Mucosa of stomach (tissue), 1 donor: Measurements from ENCODE around the gene LRMDA.

Source experiments
- H3K27me3 ChIP-seq: one replicate; pipeline ENCODE4 v1.7.0; 2013; ENCODE audit warnings: mild to moderate bottlenecking, low read length; ENCODE audit not compliant: control insufficient read depth, insufficient read depth
- H3K36me3 ChIP-seq: one replicate; pipeline ENCODE4 v1.7.0; 2013; ENCODE audit warnings: low read length; ENCODE audit not compliant: control insufficient read depth, insufficient read depth
- H3K4me1 ChIP-seq: one replicate; pipeline ENCODE4 v1.7.0; 2013; ENCODE audit warnings: mild to moderate bottlenecking, low read length; ENCODE audit not compliant: control insufficient read depth, insufficient read depth
- H3K4me3 ChIP-seq: one replicate; pipeline ENCODE4 v1.7.0; 2013; ENCODE audit warnings: low read length
- H3K9ac ChIP-seq: one replicate; pipeline ENCODE4 v1.7.0; 2013; ENCODE audit warnings: mild to moderate bottlenecking, low read length, moderate library complexity
- H3K9me3 ChIP-seq: one replicate; pipeline ENCODE4 v1.7.0; 2013; ENCODE audit warnings: mild to moderate bottlenecking, low read length, moderate library complexity; ENCODE audit not compliant: control insufficient read depth
- donor health status: Pancreatic carcinoma.

LRMDA gene

GRCh38 chr10:76119036-76119435 is 687.6 kb downstream of the LRMDA start:
- Histone ChIP-seq H3K4me3 (no peak overlapping the region), H3K4me1 (peaks cover 20% of the 10 kb centered on the region), H3K9ac (no peak overlapping the region), H3K9me3 (no peaks in the 10 kb centered on the region), H3K27me3 (peaks cover 15% of the 10 kb centered on the region), H3K36me3 (no peaks in the 10 kb centered on the region)

- Histone ChIP-seq H3K9ac (no peak overlapping the region), H3K36me3 (no peaks in the 10 kb centered on the region), H3K27me3 (peaks cover 15% of the 10 kb centered on the region), H3K9me3 (no peaks in the 10 kb centered on the region), H3K4me3 (no peak overlapping the region), H3K4me1 (peaks cover 20% of the 10 kb centered on the region)
These were observed 688.1 kb downstream of the LRMDA start for GRCh38 chr10:76119515-76119914.

- peaks cover 8% of the 10 kb centered on the region for H3K27me3 ChIP-seq
- H3K9ac ChIP-seq = no peak overlapping the region
- H3K4me3 ChIP-seq = no peak overlapping the region
- H3K9me3 ChIP-seq = no peaks in the 10 kb centered on the region
- H3K36me3 ChIP-seq = no peaks in the 10 kb centered on the region
- H3K4me1 ChIP-seq = peaks cover 10% of the 10 kb centered on the region
These were observed 690.6 kb downstream of the LRMDA start for GRCh38 chr10:76122056-76122455.

- Histone ChIP-seq H3K9me3 (no peaks in the 10 kb centered on the region), H3K4me1 (peaks cover 10% of the 10 kb centered on the region), H3K27me3 (peaks cover 3% of the 10 kb centered on the region), H3K36me3 (no peaks in the 10 kb centered on the region), H3K9ac (no peak overlapping the region), H3K4me3 (no peak overlapping the region)
These were observed 692.9 kb downstream of the LRMDA start for GRCh38 chr10:76124280-76124679.

GRCh38 chr10:76125900-76126299 is 694.5 kb downstream of the LRMDA start:
- no peaks in the 10 kb centered on the region for H3K36me3 ChIP-seq
- H3K4me3 ChIP-seq = no peak overlapping the region
- H3K9me3 ChIP-seq = no peaks in the 10 kb centered on the region
- no peak overlapping the region for H3K9ac ChIP-seq
- peaks cover 10% of the 10 kb centered on the region for H3K4me1 ChIP-seq
- H3K27me3 ChIP-seq = no peaks in the 10 kb centered on the region

GRCh38 chr10:76126607-76127527 is 695.4 kb downstream of the LRMDA start:
- Histone ChIP-seq H3K36me3 (no peaks in the 10 kb centered on the region), H3K9me3 (no peaks in the 10 kb centered on the region), H3K4me3 (no peak overlapping the region), H3K4me1 (peaks cover 10% of the 10 kb centered on the region), H3K27me3 (no peaks in the 10 kb centered on the region), H3K9ac (no peak overlapping the region)

GRCh38 chr10:76127984-76128589 is 696.7 kb downstream of the LRMDA start:
- Histone ChIP-seq H3K9me3 (no peaks in the 10 kb centered on the region), H3K4me3 (no peak overlapping the region), H3K36me3 (no peaks in the 10 kb centered on the region), H3K4me1 (peaks cover 10% of the 10 kb centered on the region), H3K9ac (no peak overlapping the region), H3K27me3 (no peaks in the 10 kb centered on the region)

- Histone ChIP-seq H3K27me3 (no peaks in the 10 kb centered on the region), H3K36me3 (no peaks in the 10 kb centered on the region), H3K9ac (no peak overlapping the region), H3K4me1 (peaks cover 4% of the 10 kb centered on the region), H3K9me3 (no peaks in the 10 kb centered on the region), H3K4me3 (no peak overlapping the region)
These were observed 697.8 kb downstream of the LRMDA start for GRCh38 chr10:76129213-76129612.

GRCh38 chr10:76130892-76131291 is 699.5 kb downstream of the LRMDA start:
- H3K9ac ChIP-seq = no peak overlapping the region
- H3K9me3 ChIP-seq = no peaks in the 10 kb centered on the region
- no peaks in the 10 kb centered on the region for H3K4me1 ChIP-seq
- no peaks in the 10 kb centered on the region for H3K36me3 ChIP-seq
- no peaks in the 10 kb centered on the region for H3K27me3 ChIP-seq
- H3K4me3 ChIP-seq = no peak overlapping the region

- no peaks in the 10 kb centered on the region for H3K9me3 ChIP-seq
- H3K4me1 ChIP-seq = no peaks in the 10 kb centered on the region
- H3K27me3 ChIP-seq = no peaks in the 10 kb centered on the region
- no peak overlapping the region for H3K4me3 ChIP-seq
- H3K36me3 ChIP-seq = no peaks in the 10 kb centered on the region
- H3K9ac ChIP-seq = no peak overlapping the region
These were observed 702.3 kb downstream of the LRMDA start for GRCh38 chr10:76133597-76134255.

- H3K27me3 ChIP-seq = no peaks in the 10 kb centered on the region
These were observed 705.5 kb downstream of the LRMDA start for GRCh38 chr10:76136961-76137360.

GRCh38 chr10:76138286-76138685 is 706.9 kb downstream of the LRMDA start:
- no peaks in the 10 kb centered on the region for H3K4me1 ChIP-seq
- H3K27me3 ChIP-seq = no peaks in the 10 kb centered on the region
- H3K9me3 ChIP-seq = no peaks in the 10 kb centered on the region
- H3K4me3 ChIP-seq = no peak overlapping the region
- no peak overlapping the region for H3K9ac ChIP-seq
- H3K36me3 ChIP-seq = no peaks in the 10 kb centered on the region

More at GRCh38 chr10:76136961-76137360, 705.5 kb downstream of the LRMDA start:
- H3K9ac ChIP-seq = no peak overlapping the region
- no peaks in the 10 kb centered on the region for H3K36me3 ChIP-seq
- no peak overlapping the region for H3K4me3 ChIP-seq
- no peaks in the 10 kb centered on the region for H3K4me1 ChIP-seq
- no peaks in the 10 kb centered on the region for H3K9me3 ChIP-seq
